Bronchial epithelial cell (primary cell): ENCODE data around the gene ZFR2. TPM values are rescaled to one million over a fixed set of nuclear protein-coding genes. Genes with fewer than 3 reads are reported as not detected.
"Not testable (repeated sequence)": the region's sequence is repeated elsewhere in the genome, so short reads cannot be mapped to it uniquely, and the experiment has no call there.

Experiments used
- DNase-seq: peaks from one replicate; pipeline ENCODE4 v3.0.0-alpha.2; 2010; ENCODE audit warnings: low read depth
- FAIRE-seq: peaks from 2 replicates; lab custom pipeline; 2011; peaks lifted over from hg19 to GRCh38; lab: Jason Lieb, UNC
- H3K27me3 ChIP-seq: 2 replicates; pipeline ENCODE4 v1.5.1; 2011; ENCODE audit warnings: low read length; ENCODE audit not compliant: control insufficient read depth, insufficient read depth
- H3K36me3 ChIP-seq: 2 replicates; pipeline ENCODE4 v1.5.1; 2011; ENCODE audit warnings: low read length; ENCODE audit not compliant: control insufficient read depth, insufficient read depth
- H3K4me3 ChIP-seq: 2 replicates; pipeline ENCODE4 v1.5.1; 2011; ENCODE audit warnings: mild to moderate bottlenecking, low read depth, low read length, control low read depth
- CTCF ChIP-seq: IDR thresholded peaks from 2 replicates; pipeline ENCODE4 v1.5.1; 2011; ENCODE audit warnings: mild to moderate bottlenecking, moderate library complexity, low read length, control low read depth, inconsistent platforms; ENCODE audit not compliant: insufficient read depth, severe bottlenecking
- total RNA-seq: library from RNA; depleted of rRNA; stranded (reverse); fragments of >200 nt; gene quantifications from 2 replicates; pipeline ENCODE4 v1.2.1, GENCODE V29; 2014

The ZFR2 gene
- total RNA-seq, 1 donor from 2014 or later: not detected

GRCh38 chr19:3759482-3760254, 109.2 kb downstream of the ZFR2 start:
- no peak for TF ChIP-seq CTCF
- no peaks in the 10 kb centered on the region for H3K27me3 ChIP-seq
- H3K4me3 ChIP-seq: no peak overlapping the region
- DNase-seq (no peak), FAIRE-seq (no peak)
- H3K36me3 ChIP-seq: peaks cover 4% of the 10 kb centered on the region

- not testable (repeated sequence) for H3K36me3 ChIP-seq, FAIRE-seq, H3K27me3 ChIP-seq, DNase-seq, H3K4me3 ChIP-seq
Observed at GRCh38 chr19:3758297-3758696, 110.5 kb downstream of the ZFR2 start.

- H3K27me3 ChIP-seq, FAIRE-seq, H3K4me3 ChIP-seq, DNase-seq, H3K36me3 ChIP-seq: not testable (repeated sequence)
Observed at GRCh38 chr19:3757705-3758104, 111.1 kb downstream of the ZFR2 start.

Other genes starting within 250 kb of the ZFR2 start
- gene CACTIN, start 242.2 kb downstream of the ZFR2 start, total RNA-seq: 30.2 and 30.3 TPM in 2 replicates
- gene PIP5K1C, start 168.6 kb downstream of the ZFR2 start, total RNA-seq: 6.3 and 6.9 TPM in 2 replicates
- gene TJP3, start 160.7 kb downstream of the ZFR2 start, total RNA-seq: 2.1 and 5.0 TPM in 2 replicates
- 11.3 and 17.8 TPM in 2 replicates for gene APBA3, start 107.3 kb downstream of the ZFR2 start, total RNA-seq
- 84.8 and 87.3 TPM in 2 replicates for gene MRPL54, start 106.4 kb downstream of the ZFR2 start, total RNA-seq
- gene RAX2, start 96.8 kb downstream of the ZFR2 start, total RNA-seq: not detected in 2 replicates
- gene MATK, start 82.7 kb downstream of the ZFR2 start, total RNA-seq: not detected in 2 replicates
- gene ATCAY, start 11.6 kb upstream of the ZFR2 start, total RNA-seq: not detected in 2 replicates
- not detected in 2 replicates for gene NMRK2, start 64.0 kb upstream of the ZFR2 start, total RNA-seq
- 105 and 128 TPM in 2 replicates for gene DAPK3, start 102.1 kb upstream of the ZFR2 start, total RNA-seq
- gene EEF2, start 116.4 kb upstream of the ZFR2 start, total RNA-seq: 3,055 and 4,680 TPM in 2 replicates
- 10.0 and 24.2 TPM in 2 replicates for gene PIAS4, start 138.7 kb upstream of the ZFR2 start, total RNA-seq
- 15.3 and 29.2 TPM in 2 replicates for gene ZBTB7A, start 197.9 kb upstream of the ZFR2 start, total RNA-seq